ENCODE data around the gene IER2.

IER2 gene

GRCh38 chr19:13120031-13120430 is 30.2 kb upstream of the IER2 start:
- H3K4me3 ChIP-seq (ENCODE audit: extremely low read depth, insufficient read depth, low read length, poor library complexity, severe bottlenecking): peak overlapping the region; percentile 3
- H3K4me1 ChIP-seq (ENCODE audit: control insufficient read depth, insufficient read depth, low read length, poor library complexity, severe bottlenecking): peaks cover 24% of the 10 kb centered on the region
- H3K27ac ChIP-seq (ENCODE audit: low read depth, low read length, severe bottlenecking): no peak overlapping the region
- H3K36me3 ChIP-seq (ENCODE audit: control insufficient read depth, insufficient read depth, low read length): peaks cover 47% of the 10 kb centered on the region
- H3K9me3 ChIP-seq (ENCODE audit: control insufficient read depth, low read length): no peaks in the 10 kb centered on the region
- WGBS, 2 experiments (ENCODE audit: insufficient coverage in 2 of 2): 88 to 95% methylated on average over 3 to 8 of the region's 9 CpGs

GRCh38 chr19:13120817-13121216 is 29.4 kb upstream of the IER2 start:
- no peak overlapping the region for H3K27ac ChIP-seq (ENCODE audit: low read depth, low read length, severe bottlenecking)
- no peak overlapping the region for H3K4me3 ChIP-seq (ENCODE audit: extremely low read depth, insufficient read depth, low read length, poor library complexity, severe bottlenecking)
- 60 to 69% methylated on average over 6 to 10 of the region's 10 CpGs for WGBS, 2 experiments (ENCODE audit: insufficient coverage in 2 of 2)
- peaks cover 21% of the 10 kb centered on the region for H3K4me1 ChIP-seq (ENCODE audit: control insufficient read depth, insufficient read depth, low read length, poor library complexity, severe bottlenecking)
- no peaks in the 10 kb centered on the region for H3K9me3 ChIP-seq (ENCODE audit: control insufficient read depth, low read length)
- H3K36me3 ChIP-seq (ENCODE audit: control insufficient read depth, insufficient read depth, low read length): peaks cover 54% of the 10 kb centered on the region

- Histone ChIP-seq H3K27ac (ENCODE audit: low read depth, low read length, severe bottlenecking) (no peak overlapping the region), H3K36me3 (ENCODE audit: control insufficient read depth, insufficient read depth, low read length) (peaks cover 59% of the 10 kb centered on the region), H3K4me3 (ENCODE audit: extremely low read depth, insufficient read depth, low read length, poor library complexity, severe bottlenecking) (no peak overlapping the region), H3K9me3 (ENCODE audit: control insufficient read depth, low read length) (no peaks in the 10 kb centered on the region), H3K4me1 (ENCODE audit: control insufficient read depth, insufficient read depth, low read length, poor library complexity, severe bottlenecking) (peaks cover 20% of the 10 kb centered on the region)
- WGBS, 2 experiments (ENCODE audit: insufficient coverage in 2 of 2): 94 to 96% methylated on average over 12 to 17 of the region's 18 CpGs
These were observed 28.5 kb upstream of the IER2 start for GRCh38 chr19:13121551-13122274.

- peaks cover 62% of the 10 kb centered on the region for H3K36me3 ChIP-seq (ENCODE audit: control insufficient read depth, insufficient read depth, low read length)
- no peaks in the 10 kb centered on the region for H3K9me3 ChIP-seq (ENCODE audit: control insufficient read depth, low read length)
- no peak overlapping the region for H3K27ac ChIP-seq (ENCODE audit: low read depth, low read length, severe bottlenecking)
- H3K4me3 ChIP-seq (ENCODE audit: extremely low read depth, insufficient read depth, low read length, poor library complexity, severe bottlenecking): no peak overlapping the region
- H3K4me1 ChIP-seq (ENCODE audit: control insufficient read depth, insufficient read depth, low read length, poor library complexity, severe bottlenecking): peaks cover 20% of the 10 kb centered on the region
- WGBS, 2 experiments (ENCODE audit: insufficient coverage in 2 of 2): 96 to 97% methylated on average over 6 to 9 of the region's 13 CpGs
These were observed 27.8 kb upstream of the IER2 start for GRCh38 chr19:13122275-13122878.

- H3K36me3 ChIP-seq (ENCODE audit: control insufficient read depth, insufficient read depth, low read length): peaks cover 68% of the 10 kb centered on the region
- no peak overlapping the region for H3K27ac ChIP-seq (ENCODE audit: low read depth, low read length, severe bottlenecking)
These were observed 26.9 kb upstream of the IER2 start for GRCh38 chr19:13122980-13123957.

DNA sequence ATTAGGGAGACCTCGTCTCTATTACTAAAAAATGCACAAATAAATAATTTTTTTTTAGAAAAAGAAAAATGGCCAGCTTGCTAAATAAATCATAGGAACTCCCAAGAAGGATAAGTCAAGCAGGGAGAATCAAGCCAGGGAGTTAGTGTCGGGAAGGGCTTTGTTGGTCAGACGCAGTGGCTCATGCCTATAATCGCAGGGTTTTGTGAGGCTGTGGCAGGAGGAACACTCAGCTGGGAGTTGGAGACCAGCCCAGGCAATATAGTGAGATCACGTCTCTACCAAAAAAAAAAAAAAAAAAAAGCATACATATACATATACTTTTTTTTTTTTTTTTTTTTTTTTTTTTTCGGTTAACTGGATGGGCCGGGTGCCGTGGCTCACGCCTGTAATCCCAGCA is 23.2 kb upstream of the IER2 start:
- peaks cover 65% of the 10 kb centered on the region for H3K36me3 ChIP-seq (ENCODE audit: control insufficient read depth, insufficient read depth, low read length)
- 91 to 100% methylated on average over 3 of the region's 9 CpGs for WGBS, 2 experiments (ENCODE audit: insufficient coverage in 2 of 2)
- no peak overlapping the region for H3K27ac ChIP-seq (ENCODE audit: low read depth, low read length, severe bottlenecking)

More at GRCh38 chr19:13122980-13123957, 26.9 kb upstream of the IER2 start:
- Histone ChIP-seq H3K9me3 (ENCODE audit: control insufficient read depth, low read length) (no peaks in the 10 kb centered on the region), H3K4me1 (ENCODE audit: control insufficient read depth, insufficient read depth, low read length, poor library complexity, severe bottlenecking) (peaks cover 20% of the 10 kb centered on the region), H3K4me3 (ENCODE audit: extremely low read depth, insufficient read depth, low read length, poor library complexity, severe bottlenecking) (no peak overlapping the region)
- 92 to 93% methylated on average over 13 to 20 of the region's 20 CpGs for WGBS, 2 experiments (ENCODE audit: insufficient coverage in 2 of 2)

DNA sequence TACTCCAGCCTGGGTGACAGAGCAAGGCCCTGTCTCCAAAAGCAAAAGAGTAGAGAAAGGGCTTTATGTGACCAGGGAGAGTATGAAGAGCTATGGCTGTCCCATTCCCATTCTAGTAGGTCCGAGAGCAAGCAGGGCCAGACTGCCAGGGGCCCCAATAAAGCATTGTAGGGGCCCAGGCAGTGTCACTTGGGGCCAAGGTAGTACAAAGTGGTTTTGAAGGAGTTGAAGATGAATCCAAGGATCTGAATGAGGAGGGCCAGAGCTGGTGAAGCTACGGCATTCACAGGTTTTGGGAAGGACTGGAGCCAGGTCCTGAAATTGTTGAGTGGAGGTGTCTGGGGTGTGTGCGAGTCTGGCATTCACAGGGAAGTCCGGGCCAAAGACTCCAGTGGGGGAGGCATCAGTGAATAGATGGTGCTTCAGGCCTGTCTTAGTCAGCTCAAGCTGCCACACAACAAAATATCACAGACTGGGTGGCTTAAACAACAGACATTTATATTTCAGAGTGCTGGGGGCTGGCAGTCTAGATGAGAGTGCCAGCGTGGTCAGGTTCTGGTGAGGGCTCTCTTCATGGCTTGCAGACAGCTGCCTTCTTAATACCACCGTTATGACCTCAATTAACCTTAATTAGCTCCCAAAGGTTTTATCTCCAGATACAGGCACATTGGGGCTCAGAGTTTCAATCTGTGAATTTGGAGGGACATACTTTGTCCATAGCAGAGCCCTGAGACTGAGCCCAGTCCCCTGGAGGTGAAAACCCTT is 22.2 kb upstream of the IER2 start:
- Histone ChIP-seq H3K27ac (ENCODE audit: low read depth, low read length, severe bottlenecking) (no peak overlapping the region), H3K9me3 (ENCODE audit: control insufficient read depth, low read length) (no peaks in the 10 kb centered on the region), H3K4me1 (ENCODE audit: control insufficient read depth, insufficient read depth, low read length, poor library complexity, severe bottlenecking) (no peaks in the 10 kb centered on the region), H3K4me3 (ENCODE audit: extremely low read depth, insufficient read depth, low read length, poor library complexity, severe bottlenecking) (no peak overlapping the region), H3K36me3 (ENCODE audit: control insufficient read depth, insufficient read depth, low read length) (peaks cover 66% of the 10 kb centered on the region)
- 98 to 100% methylated on average over 5 to 6 of the region's 6 CpGs for WGBS, 2 experiments (ENCODE audit: insufficient coverage in 2 of 2)

More for the DNA sequence above, 23.2 kb upstream of the IER2 start:
- H3K4me3 ChIP-seq (ENCODE audit: extremely low read depth, insufficient read depth, low read length, poor library complexity, severe bottlenecking): no peak overlapping the region
- peaks cover 3% of the 10 kb centered on the region for H3K4me1 ChIP-seq (ENCODE audit: control insufficient read depth, insufficient read depth, low read length, poor library complexity, severe bottlenecking)
- no peaks in the 10 kb centered on the region for H3K9me3 ChIP-seq (ENCODE audit: control insufficient read depth, low read length)

DNA sequence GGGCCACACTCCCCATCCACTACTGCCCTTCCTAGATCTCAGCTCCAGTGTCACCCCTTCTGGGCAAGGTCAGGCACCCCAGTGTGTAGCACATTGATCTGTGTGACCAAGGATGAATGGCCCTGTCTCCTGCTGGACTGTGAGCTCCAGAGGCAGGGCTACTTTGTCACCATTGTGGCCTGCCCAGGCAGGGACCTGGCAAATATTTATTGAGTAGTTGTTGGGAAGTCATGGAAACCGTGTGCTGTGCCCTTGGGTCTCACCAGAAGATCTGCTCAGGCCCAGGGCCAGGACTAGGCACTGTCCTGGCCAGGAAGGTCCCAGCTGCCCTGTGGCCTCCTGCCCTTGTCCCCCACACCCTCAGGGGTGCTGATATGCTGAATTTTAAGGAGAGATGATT is 21.6 kb upstream of the IER2 start:
- H3K4me1 ChIP-seq (ENCODE audit: control insufficient read depth, insufficient read depth, low read length, poor library complexity, severe bottlenecking): no peaks in the 10 kb centered on the region
- peaks cover 66% of the 10 kb centered on the region for H3K36me3 ChIP-seq (ENCODE audit: control insufficient read depth, insufficient read depth, low read length)
- no peak overlapping the region for H3K27ac ChIP-seq (ENCODE audit: low read depth, low read length, severe bottlenecking)
- WGBS, 2 experiments (ENCODE audit: insufficient coverage in 2 of 2): no CpG with 5 or more reads among the region's 1 CpG
- no peaks in the 10 kb centered on the region for H3K9me3 ChIP-seq (ENCODE audit: control insufficient read depth, low read length)
- H3K4me3 ChIP-seq (ENCODE audit: extremely low read depth, insufficient read depth, low read length, poor library complexity, severe bottlenecking): no peak overlapping the region

GRCh38 chr19:13129384-13129783 is 20.8 kb upstream of the IER2 start:
- Histone ChIP-seq H3K9me3 (ENCODE audit: control insufficient read depth, low read length) (no peaks in the 10 kb centered on the region), H3K4me3 (ENCODE audit: extremely low read depth, insufficient read depth, low read length, poor library complexity, severe bottlenecking) (no peak overlapping the region), H3K36me3 (ENCODE audit: control insufficient read depth, insufficient read depth, low read length) (peaks cover 68% of the 10 kb centered on the region), H3K27ac (ENCODE audit: low read depth, low read length, severe bottlenecking) (no peak overlapping the region), H3K4me1 (ENCODE audit: control insufficient read depth, insufficient read depth, low read length, poor library complexity, severe bottlenecking) (no peaks in the 10 kb centered on the region)
- 99 to 100% methylated on average over 7 to 8 of the region's 9 CpGs for WGBS, 2 experiments (ENCODE audit: insufficient coverage in 2 of 2)

DNA sequence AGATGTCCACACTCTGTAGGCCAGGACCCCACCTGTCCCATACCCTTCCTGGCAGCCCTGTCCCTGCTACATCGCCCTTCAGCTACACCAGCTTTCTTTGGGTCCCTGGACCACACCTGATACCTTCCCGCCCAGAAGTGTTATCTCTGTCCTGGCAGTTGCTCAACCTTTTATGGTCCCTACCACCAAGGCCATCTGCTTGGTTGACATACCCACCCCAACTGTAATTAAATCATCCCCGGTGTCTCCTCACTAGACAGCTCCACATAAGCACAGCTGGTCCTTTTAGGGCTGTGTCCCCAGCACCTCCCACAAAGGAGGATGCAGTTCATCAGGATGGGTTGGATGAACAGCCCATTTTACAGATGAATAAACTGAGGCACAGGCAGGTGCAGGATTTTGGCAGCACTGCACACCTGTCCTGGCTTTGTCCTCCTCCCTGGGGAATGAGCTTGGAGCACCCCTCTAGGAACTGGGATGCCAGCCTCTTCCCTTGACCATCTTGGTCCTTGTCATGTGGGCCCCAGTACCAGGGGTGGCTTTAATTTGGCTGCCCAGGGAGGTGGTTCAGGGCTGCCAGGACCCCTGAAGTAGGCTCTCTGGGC is 19.2 kb upstream of the IER2 start:
- Histone ChIP-seq H3K4me1 (ENCODE audit: control insufficient read depth, insufficient read depth, low read length, poor library complexity, severe bottlenecking) (no peaks in the 10 kb centered on the region), H3K27ac (ENCODE audit: low read depth, low read length, severe bottlenecking) (no peak overlapping the region), H3K9me3 (ENCODE audit: control insufficient read depth, low read length) (no peaks in the 10 kb centered on the region), H3K4me3 (ENCODE audit: extremely low read depth, insufficient read depth, low read length, poor library complexity, severe bottlenecking) (no peak overlapping the region), H3K36me3 (ENCODE audit: control insufficient read depth, insufficient read depth, low read length) (peaks cover 71% of the 10 kb centered on the region)
- 86 to 100% methylated on average over 3 of the region's 3 CpGs for WGBS, 2 experiments (ENCODE audit: insufficient coverage in 2 of 2)

All from mesodermal cell (in vitro differentiated cells).